Measurements from ENCODE around the gene CHST15. TPM values are rescaled to one million over a fixed set of nuclear protein-coding genes. Genes with fewer than 3 reads are reported as not detected.

The CHST15 gene
- total and polyA plus RNA-seq, 7 donors, result 2.4 to 57.9 (median 29.9) TPM

DNA sequence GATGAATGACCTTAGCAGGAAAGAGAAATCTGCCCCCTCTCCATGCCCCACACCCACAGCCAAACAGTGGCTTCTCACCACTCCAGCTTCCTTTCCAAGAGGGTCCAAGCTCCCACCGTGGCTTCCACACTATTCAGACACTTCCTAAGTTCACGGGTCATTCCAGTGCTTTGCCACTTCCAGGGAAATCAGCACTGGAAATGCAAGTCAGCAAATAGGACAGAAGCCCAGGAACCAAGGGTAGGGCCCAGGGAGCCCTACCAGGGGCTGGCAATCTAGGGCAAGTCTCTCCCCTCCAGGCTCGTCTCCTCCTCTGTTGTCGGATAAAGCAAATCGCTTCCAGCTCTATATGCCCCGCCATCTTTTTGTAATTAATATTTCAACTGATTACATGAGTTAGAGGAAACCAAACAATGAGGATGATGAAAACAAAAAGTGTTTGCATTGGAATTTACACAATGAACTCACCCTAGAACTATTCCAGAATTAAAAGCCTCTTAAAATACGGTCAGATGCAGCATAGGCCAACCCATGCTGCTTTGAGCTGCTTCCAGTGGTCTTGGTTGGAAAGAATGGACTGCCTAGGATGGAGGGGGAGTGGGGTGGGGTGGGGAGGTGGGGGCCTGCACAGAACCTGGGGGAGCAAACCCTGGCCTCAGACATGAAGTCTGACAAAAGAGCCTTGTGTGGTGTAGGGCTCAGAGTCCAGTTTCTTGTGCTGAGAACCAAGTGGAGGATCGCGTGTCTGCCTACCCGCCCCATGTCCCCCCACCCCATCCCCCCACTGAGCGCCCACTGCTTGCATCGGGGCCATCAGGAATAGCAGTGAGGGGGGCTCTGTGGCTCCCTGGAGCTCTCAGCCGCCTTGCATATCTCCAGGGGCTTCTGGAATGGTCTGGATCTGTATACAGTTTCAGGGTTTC lies 127.2 kb downstream of the CHST15 start:
- peaks cover 0 to 24% (median 8%) of the 10 kb centered on the region in 3 donors for H3K27me3 ChIP-seq
- peaks cover 0 to 58% (median 55%) of the 10 kb centered on the region in 4 donors for H3K4me1 ChIP-seq
- no peak for TF ChIP-seq POLR2A (IDR thresholded peaks at IDR 0.05)
- TF ChIP-seq EP300 (IDR thresholded peaks at IDR 0.05), result no peak
- TF ChIP-seq, protein P1, sequence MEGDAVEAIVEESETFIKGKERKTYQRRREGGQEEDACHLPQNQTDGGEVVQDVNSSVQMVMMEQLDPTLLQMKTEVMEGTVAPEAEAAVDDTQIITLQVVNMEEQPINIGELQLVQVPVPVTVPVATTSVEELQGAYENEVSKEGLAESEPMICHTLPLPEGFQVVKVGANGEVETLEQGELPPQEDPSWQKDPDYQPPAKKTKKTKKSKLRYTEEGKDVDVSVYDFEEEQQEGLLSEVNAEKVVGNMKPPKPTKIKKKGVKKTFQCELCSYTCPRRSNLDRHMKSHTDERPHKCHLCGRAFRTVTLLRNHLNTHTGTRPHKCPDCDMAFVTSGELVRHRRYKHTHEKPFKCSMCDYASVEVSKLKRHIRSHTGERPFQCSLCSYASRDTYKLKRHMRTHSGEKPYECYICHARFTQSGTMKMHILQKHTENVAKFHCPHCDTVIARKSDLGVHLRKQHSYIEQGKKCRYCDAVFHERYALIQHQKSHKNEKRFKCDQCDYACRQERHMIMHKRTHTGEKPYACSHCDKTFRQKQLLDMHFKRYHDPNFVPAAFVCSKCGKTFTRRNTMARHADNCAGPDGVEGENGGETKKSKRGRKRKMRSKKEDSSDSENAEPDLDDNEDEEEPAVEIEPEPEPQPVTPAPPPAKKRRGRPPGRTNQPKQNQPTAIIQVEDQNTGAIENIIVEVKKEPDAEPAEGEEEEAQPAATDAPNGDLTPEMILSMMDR (IDR thresholded peaks at IDR 0.05), result no peak
- no peak for TF ChIP-seq POLR2AphosphoS5 (IDR thresholded peaks at IDR 0.05)
- WGBS, 2 donors, result 68 to 81% methylated on average over 13 of the region's 13 CpGs
- intact Hi-C loops (cut with DNase I), result loop anchor here (5.0 to 10.0 kb wide), 2 partner anchors 224 to 831 kb away; partner anchors contain the start of gene HMX3
- no peak for DNase-seq
- H3K36me3 ChIP-seq, result no peaks in the 10 kb centered on the region
- no peak overlapping the region for H3K4me3 ChIP-seq
- H3K9me3 ChIP-seq, result no peaks in the 10 kb centered on the region
- H3K27ac ChIP-seq, result peak overlapping the region in 1 of 4 donors; percentile 57

DNA sequence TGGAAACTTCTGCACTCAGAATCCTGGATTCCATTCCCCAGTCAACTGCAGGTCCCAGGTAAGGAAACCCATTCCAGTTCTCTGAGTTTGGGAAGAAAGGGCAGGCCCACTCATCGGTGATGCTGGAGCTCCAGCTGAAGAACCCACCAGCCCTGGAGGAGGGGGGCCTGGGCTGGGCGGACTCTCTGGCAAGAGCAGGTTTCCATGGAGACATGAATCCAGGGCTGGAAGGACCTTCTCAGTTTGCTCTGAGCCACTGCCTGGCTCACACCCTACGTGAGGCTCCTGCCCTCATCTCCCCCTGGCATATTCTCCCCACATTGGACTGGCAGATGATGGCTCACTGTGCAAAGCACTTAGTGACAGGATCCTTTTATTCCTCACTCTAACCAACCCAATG lies 128.4 kb downstream of the CHST15 start:
- intact Hi-C loops (cut with DNase I), result loop anchor here (5.0 to 10.0 kb wide), 4 partner anchors 53 to 830 kb away; partner anchors contain the start of genes CPXM2 and HMX3

GRCh38 chr10:123962756-123963530 lies 130.5 kb downstream of the CHST15 start:
- peak overlapping the region; percentile 57 to 80 (median 66) for H3K27ac ChIP-seq
- intact Hi-C loops (cut with DNase I), result loop anchor here (5.0 to 10.0 kb wide), 3 partner anchors 51 to 828 kb away; partner anchors contain the start of genes CPXM2 and HMX3
- peak; percentile 90 for DNase-seq
- WGBS, 2 donors, result 20 to 46% methylated on average over 10 of the region's 10 CpGs
- no peaks in the 10 kb centered on the region for H3K9me3 ChIP-seq
- peaks cover 0 to 72% (median 66%) of the 10 kb centered on the region in 4 donors for H3K4me1 ChIP-seq
- H3K36me3 ChIP-seq, result no peaks in the 10 kb centered on the region
- no peak overlapping the region for H3K4me3 ChIP-seq
- TF ChIP-seq EP300 (IDR thresholded peaks at IDR 0.05), result peak; percentile 63 to 86 (median 72)
- TF ChIP-seq, protein P1 (IDR thresholded peaks at IDR 0.05), result no peak
- no peak for TF ChIP-seq POLR2A (IDR thresholded peaks at IDR 0.05)
- peak; percentile 58 to 81 (median 78) for TF ChIP-seq POLR2AphosphoS5 (IDR thresholded peaks at IDR 0.05)
- H3K27me3 ChIP-seq, result no peaks in the 10 kb centered on the region

More for the DNA sequence above, 128.4 kb downstream of the CHST15 start:
- peaks cover 0 to 58% (median 55%) of the 10 kb centered on the region in 4 donors for H3K4me1 ChIP-seq
- WGBS, 2 donors, result 83 to 92% methylated on average over 3 of the region's 3 CpGs
- no peak for DNase-seq
- TF ChIP-seq, protein P1 (IDR thresholded peaks at IDR 0.05), result no peak
- no peak for TF ChIP-seq EP300 (IDR thresholded peaks at IDR 0.05)
- TF ChIP-seq POLR2A (IDR thresholded peaks at IDR 0.05), result no peak
- no peak for TF ChIP-seq POLR2AphosphoS5 (IDR thresholded peaks at IDR 0.05)
- no peak overlapping the region for H3K4me3 ChIP-seq
- H3K27ac ChIP-seq, result peak overlapping the region in 1 of 4 donors; percentile 80
- H3K36me3 ChIP-seq, result no peaks in the 10 kb centered on the region
- peaks cover 0 to 12% (median 0%) of the 10 kb centered on the region in 3 donors for H3K27me3 ChIP-seq
- H3K9me3 ChIP-seq, result no peaks in the 10 kb centered on the region

DNA sequence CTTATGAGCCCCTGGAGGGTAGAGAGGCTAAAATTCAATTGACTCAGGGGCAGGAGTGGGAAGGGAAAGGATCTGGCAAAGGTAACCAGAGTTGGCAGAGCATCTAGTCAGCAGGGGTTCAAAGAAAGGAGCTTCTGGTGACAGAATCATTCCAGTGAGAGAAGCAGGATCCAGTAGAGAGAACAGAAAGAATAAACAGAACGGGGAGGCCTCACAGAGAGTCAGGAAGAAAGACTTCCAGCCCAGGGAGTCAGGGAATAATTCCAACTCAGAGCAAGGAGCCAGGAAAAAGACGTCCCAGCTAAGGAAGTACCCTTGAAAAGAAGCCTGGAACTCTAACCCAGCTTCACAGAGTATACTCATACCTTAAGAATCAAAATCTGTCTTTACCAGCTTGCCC lies 135.2 kb downstream of the CHST15 start:
- DNase-seq, result no peak
- no peaks in the 10 kb centered on the region for H3K9me3 ChIP-seq
- no peaks in the 10 kb centered on the region for H3K27me3 ChIP-seq
- TF ChIP-seq POLR2A (IDR thresholded peaks at IDR 0.05), result no peak
- TF ChIP-seq POLR2AphosphoS5 (IDR thresholded peaks at IDR 0.05), result peak; percentile 37 to 75 (median 64)
- TF ChIP-seq, protein P1 (IDR thresholded peaks at IDR 0.05), result no peak
- TF ChIP-seq EP300 (IDR thresholded peaks at IDR 0.05), result peak in 3 of 4 donors; percentile 31 to 40 (median 38)
- WGBS, 2 donors, result 31 to 58% methylated on average over 2 of the region's 2 CpGs
- H3K36me3 ChIP-seq, result no peaks in the 10 kb centered on the region
- intact Hi-C loops (cut with DNase I), result loop anchor here (2.0 kb wide), 2 partner anchors 93 to 189 kb away; no protein-coding TSS in a partner anchor
- peak overlapping the region; percentile 50 to 85 (median 76) for H3K27ac ChIP-seq
- no peak overlapping the region for H3K4me3 ChIP-seq
- peaks cover 0 to 31% (median 25%) of the 10 kb centered on the region in 4 donors for H3K4me1 ChIP-seq

All from sigmoid colon (tissue), 7 donors.